Right lobe of liver (tissue), 4 donors: ENCODE measurements around the gene MTREX.

Source experiments
- CTCF ChIP-seq, 4 donors: fragments of 200-600 bp in 3 of 4; fragments of 450-650 bp in 1 of 4; IDR thresholded peaks; one replicate each; pipeline versions ENCODE4 v1.5.1 to v1.8.0; 2016 to 2022; ENCODE audit warnings: antibody characterized with exemption in 4 of 4, mild to moderate bottlenecking in 2 of 4
- POLR2A ChIP-seq: fragments of 450-650 bp; IDR thresholded peaks from one replicate; pipeline ENCODE4 v1.6.1; 2017; ENCODE audit warnings: antibody characterized with exemption, mild to moderate bottlenecking
- donor health status: DM: no; HTN: no; CAD: no.
- donor health status: DM: no; HTN: no; CAD: no.
- donor health status: DM: no; HTN: yes; CAD: no.

- TF ChIP-seq CTCF (IDR thresholded peaks at IDR 0.05) (peak in 1 of 4 donors; percentile 23), POLR2A (no peak)
Observed at GRCh38 chr5:55308254-55308836, 556 bp downstream of the MTREX start.
